ENCODE data around the gene C1orf53. TPM values are rescaled to one million over a fixed set of nuclear protein-coding genes. Genes with fewer than 3 reads are reported as not detected.

C1orf53 gene
- total RNA-seq, 1 donor from 2014 or later = 6.4 TPM

DNA sequence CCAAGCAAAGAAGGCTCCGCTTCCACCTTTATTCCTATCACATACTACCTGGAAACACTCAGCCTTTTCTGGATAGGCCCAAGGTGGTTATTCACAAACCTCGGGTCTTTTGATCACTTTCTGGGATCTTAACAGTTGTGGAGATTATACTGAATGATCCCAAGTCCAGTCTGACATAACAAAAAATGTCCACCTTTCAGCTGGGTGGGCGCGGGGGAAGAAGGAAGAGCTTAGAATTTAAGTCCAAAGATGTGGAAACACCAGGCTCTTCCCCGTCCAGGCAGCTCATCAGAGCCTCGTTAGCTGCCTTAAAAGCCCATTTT, 338 bp upstream of the C1orf53 start:
- no peaks in the 10 kb centered on the region for H3K36me3 ChIP-seq
- intact Hi-C loops (cut with DNase I) = no loop called here
- H3K27me3 ChIP-seq = no peaks in the 10 kb centered on the region
- peak overlapping the region; percentile 63 for H3K27ac ChIP-seq
- H3K4me3 ChIP-seq = peak overlapping the region; percentile 63 to 68
- no peaks in the 10 kb centered on the region for H3K9me3 ChIP-seq
- DNase-seq (ENCODE audit: extremely low spot score in 2 of 2) = no peak
- H3K4me1 ChIP-seq = peaks cover 6% of the 10 kb centered on the region
- TF ChIP-seq, protein P1, sequence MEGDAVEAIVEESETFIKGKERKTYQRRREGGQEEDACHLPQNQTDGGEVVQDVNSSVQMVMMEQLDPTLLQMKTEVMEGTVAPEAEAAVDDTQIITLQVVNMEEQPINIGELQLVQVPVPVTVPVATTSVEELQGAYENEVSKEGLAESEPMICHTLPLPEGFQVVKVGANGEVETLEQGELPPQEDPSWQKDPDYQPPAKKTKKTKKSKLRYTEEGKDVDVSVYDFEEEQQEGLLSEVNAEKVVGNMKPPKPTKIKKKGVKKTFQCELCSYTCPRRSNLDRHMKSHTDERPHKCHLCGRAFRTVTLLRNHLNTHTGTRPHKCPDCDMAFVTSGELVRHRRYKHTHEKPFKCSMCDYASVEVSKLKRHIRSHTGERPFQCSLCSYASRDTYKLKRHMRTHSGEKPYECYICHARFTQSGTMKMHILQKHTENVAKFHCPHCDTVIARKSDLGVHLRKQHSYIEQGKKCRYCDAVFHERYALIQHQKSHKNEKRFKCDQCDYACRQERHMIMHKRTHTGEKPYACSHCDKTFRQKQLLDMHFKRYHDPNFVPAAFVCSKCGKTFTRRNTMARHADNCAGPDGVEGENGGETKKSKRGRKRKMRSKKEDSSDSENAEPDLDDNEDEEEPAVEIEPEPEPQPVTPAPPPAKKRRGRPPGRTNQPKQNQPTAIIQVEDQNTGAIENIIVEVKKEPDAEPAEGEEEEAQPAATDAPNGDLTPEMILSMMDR (IDR thresholded peaks at IDR 0.05) = no peak
- TF ChIP-seq POLR2A (IDR thresholded peaks at IDR 0.05) = no peak
- no peak for TF ChIP-seq POLR2AphosphoS5 (IDR thresholded peaks at IDR 0.05; ENCODE audit: insufficient read depth in 1 of 2, low read depth in 1 of 2)

DNA sequence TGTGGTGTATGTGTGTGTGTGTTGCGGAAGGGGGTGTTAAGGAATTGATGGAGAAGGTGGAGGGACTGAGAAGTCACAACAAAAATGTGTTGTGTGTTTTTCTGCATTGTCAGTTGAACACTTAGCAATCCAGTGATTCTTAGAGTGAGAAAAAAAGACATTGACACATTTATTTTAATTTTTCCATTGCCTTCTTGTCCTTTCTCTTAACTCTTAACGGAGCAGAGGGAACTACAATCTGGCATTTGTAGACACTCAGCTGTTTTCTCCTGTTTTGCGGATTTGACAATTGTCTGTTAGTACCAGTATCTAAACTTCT, 725 bp downstream of the C1orf53 start:
- DNase-seq (ENCODE audit: extremely low spot score in 2 of 2) = no peak

GRCh38 chr1:197904126-197904787, 1.8 kb downstream of the C1orf53 start:
- no peaks in the 10 kb centered on the region for H3K27me3 ChIP-seq
- H3K4me1 ChIP-seq = peaks cover 6% of the 10 kb centered on the region
- intact Hi-C loops (cut with DNase I) = no loop called here
- no peak overlapping the region for H3K4me3 ChIP-seq
- no peak overlapping the region for H3K27ac ChIP-seq
- no peak for DNase-seq (ENCODE audit: extremely low spot score in 2 of 2)
- H3K36me3 ChIP-seq = no peaks in the 10 kb centered on the region
- TF ChIP-seq POLR2AphosphoS5 (IDR thresholded peaks at IDR 0.05; ENCODE audit: insufficient read depth in 1 of 2, low read depth in 1 of 2) (no peak), POLR2A (IDR thresholded peaks at IDR 0.05) (no peak)
- TF ChIP-seq, protein P1 (IDR thresholded peaks at IDR 0.05) = no peak
- no peaks in the 10 kb centered on the region for H3K9me3 ChIP-seq

More for the DNA sequence above, 725 bp downstream of the C1orf53 start:
- H3K4me3 ChIP-seq = peak overlapping the region; percentile 63 to 68
- H3K9me3 ChIP-seq = no peaks in the 10 kb centered on the region
- H3K4me1 ChIP-seq = peaks cover 6% of the 10 kb centered on the region
- H3K27me3 ChIP-seq = no peaks in the 10 kb centered on the region
- H3K36me3 ChIP-seq = no peaks in the 10 kb centered on the region
- H3K27ac ChIP-seq = peak overlapping the region; percentile 63
- intact Hi-C loops (cut with DNase I) = no loop called here
- TF ChIP-seq, protein P1 (IDR thresholded peaks at IDR 0.05) = no peak
- TF ChIP-seq POLR2A (IDR thresholded peaks at IDR 0.05) (no peak), POLR2AphosphoS5 (IDR thresholded peaks at IDR 0.05; ENCODE audit: insufficient read depth in 1 of 2, low read depth in 1 of 2) (no peak)

DNA sequence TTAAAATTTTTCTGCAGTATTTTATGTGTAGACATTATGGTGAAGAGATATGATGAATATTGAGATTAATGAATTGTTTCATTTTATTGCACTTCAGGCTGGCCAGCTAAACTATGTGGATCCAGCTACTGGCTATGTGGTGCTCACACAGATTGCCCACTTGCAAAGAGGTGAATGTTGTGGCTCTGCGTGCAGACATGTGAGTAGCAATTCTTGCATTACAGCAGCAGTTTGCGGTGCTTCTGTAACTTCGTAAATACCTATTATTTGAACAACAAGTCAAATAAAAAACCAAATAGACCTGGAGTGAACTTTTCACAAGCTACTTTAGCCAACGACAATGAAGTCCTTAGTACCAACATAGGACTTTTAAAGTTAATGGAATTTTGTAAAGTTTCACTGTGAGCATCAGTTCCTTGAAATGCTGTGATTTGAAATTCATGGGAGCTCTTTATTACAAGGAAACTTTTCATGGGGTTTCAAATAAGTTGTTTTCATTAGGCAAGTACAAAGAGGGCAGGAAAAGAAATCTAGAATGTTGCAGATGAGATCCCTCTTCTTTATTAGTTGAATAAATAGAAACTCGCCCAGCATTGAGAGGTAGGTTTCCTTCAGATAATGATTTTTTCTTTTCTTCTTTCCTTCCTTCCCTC, 3.4 kb downstream of the C1orf53 start:
- no peak for TF ChIP-seq POLR2A (IDR thresholded peaks at IDR 0.05)
- TF ChIP-seq, protein P1 (IDR thresholded peaks at IDR 0.05) = no peak
- no peak for TF ChIP-seq POLR2AphosphoS5 (IDR thresholded peaks at IDR 0.05; ENCODE audit: insufficient read depth in 1 of 2, low read depth in 1 of 2)
- intact Hi-C loops (cut with DNase I) = no loop called here
- peaks cover 5% of the 10 kb centered on the region for H3K27me3 ChIP-seq

More for the DNA sequence above, 3.4 kb downstream of the C1orf53 start:
- no peaks in the 10 kb centered on the region for H3K9me3 ChIP-seq
- no peaks in the 10 kb centered on the region for H3K36me3 ChIP-seq
- peaks cover 16% of the 10 kb centered on the region for H3K4me1 ChIP-seq
- H3K27ac ChIP-seq = no peak overlapping the region
- no peak for DNase-seq (ENCODE audit: extremely low spot score in 2 of 2)
- H3K4me3 ChIP-seq = no peak overlapping the region
